A172 (cell line): ENCODE measurements around the gene DSTYK. TPM values are rescaled to one million over a fixed set of nuclear protein-coding genes. Genes with fewer than 3 reads are reported as not detected.
"Not testable (repeated sequence)": the region's sequence is repeated elsewhere in the genome, so short reads cannot be mapped to it uniquely, and the experiment has no call there.

Experiments used
- DNase-seq: peaks from one replicate; pipeline ENCODE4 v3.0.0-alpha.2; 2015; ENCODE audit warnings: low spot score
- total RNA-seq: library from RNA; depleted of rRNA; stranded (reverse); fragments of >200 nt; shearing (Covaris generic); gene quantifications from 2 replicates; pipeline ENCODE4 v1.2.3, GENCODE V29; 2014

Gene DSTYK
- total RNA-seq, 1 experiment from 2014 or later = 13.9 TPM

DNA sequence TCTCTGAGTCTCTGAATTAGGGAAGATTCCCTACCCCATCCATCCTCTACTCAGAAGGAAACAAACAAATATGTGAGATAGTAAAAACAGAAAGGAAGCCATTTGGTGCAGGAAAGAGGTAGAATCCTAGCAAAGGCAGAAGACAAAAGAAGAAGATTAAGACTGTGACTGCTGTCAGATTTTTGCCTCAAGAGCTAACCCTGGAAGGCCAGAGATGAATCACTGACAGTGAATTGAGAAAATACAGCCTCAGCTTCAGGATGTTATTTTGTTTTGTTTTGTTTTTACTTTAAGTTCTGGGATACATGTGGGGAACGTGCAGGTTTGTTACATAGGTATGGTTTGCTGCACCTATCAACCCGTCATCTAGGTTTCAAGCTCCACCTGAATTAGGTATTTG is 31.7 kb downstream of the DSTYK start:
- DNase-seq = no peak

DNA sequence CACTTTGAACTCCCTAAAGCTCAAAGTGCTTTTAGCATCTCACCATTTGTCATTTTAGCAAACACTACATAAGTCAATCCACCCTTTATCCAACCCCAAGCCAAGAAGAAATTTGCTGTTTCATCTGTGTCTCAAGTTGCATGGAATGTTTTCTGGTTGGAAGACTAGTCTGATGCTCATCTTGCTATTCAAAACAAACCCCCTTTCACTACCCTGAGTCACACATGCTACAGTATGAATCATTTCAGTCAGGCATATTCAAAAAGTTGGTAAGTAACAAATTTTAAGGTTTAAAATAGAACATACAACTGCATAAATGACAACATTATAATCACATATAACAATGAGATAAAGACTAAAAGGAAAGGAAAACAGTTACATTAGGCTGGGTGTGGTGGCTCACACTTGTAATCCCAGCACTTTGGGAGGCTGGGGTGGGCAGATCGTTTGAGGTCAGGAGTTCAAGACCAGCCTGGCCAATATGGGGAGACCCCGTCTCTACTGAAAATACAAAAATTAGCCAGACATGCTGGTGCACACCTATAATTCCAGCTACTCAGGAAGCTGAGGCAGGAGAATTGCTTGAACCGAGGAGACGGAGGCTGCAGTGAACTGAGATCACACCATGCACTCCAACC is 38.7 kb downstream of the DSTYK start:
- peak; percentile 95 for DNase-seq

DNA sequence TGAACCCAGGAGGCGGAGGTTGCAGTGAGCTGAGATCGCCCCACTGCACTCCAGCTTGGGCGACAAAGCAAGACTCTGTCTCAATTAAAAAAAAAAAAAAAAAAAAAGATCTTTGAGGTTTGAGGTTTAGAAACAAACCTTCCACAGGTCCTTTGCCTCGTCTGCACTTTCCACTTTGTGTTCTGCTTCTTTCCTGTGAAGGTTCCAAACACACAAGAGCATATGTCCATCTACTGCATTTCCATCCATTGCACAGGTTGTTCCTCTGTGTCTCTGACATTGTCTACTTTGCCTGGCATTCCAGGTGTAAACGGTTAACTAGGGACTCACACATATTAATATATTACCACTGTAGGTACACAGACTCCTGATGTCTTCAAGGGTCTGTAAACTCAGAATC is 40.1 kb downstream of the DSTYK start:
- no peak for DNase-seq

DNA sequence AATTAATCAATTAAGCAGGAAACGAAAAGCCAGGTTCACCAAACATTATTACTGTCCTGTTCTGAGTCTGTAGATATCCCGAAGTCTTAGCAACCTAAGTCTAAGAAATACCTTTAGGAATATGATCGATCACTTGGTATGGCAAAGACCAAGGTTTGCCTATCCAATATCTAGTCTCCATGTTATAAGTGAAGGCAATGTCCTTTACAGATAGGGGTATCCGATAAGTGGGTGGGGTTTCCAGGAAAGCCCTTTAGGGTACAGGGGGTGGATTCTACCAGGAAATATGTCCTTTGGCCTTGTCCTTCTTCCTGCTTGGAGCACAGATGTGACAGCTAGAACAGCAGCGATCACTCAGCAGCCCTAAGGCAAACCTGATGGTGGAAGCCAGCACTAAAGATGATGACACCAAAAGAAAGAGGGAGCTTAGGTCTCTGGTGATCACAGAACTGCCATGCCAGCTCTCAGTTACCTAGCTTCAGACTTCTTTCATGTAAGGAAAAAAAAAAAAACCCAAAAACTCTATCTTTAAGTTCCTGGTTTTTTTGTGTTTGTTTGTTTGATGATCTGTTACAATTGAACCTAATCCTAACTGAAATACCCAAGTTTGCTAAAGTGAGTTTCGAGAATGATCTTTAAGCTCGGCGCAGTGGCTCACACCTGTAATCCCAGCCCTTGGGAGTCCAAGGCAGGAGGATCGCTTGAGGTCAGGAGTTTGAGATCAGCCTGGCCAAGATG is 40.8 kb downstream of the DSTYK start:
- DNase-seq = no peak

DNA sequence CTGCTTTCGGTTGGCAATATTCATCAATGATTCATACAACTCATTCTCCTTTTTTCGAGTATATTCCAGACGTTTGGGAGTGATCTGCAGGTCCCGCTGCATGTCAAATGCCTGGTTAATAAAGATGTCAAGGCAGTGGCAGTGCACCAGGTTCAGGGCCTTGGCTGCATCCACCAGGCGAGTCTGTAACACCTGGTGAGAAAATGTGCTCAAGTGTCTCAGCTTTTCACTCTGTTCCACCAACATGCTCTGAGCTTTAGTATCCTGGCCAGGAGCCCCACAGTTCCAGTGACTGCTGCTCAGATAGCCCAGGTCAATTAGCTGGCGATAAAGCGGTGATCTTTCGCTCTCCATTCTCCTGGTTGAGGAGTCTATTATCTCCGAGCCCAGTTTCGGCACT is 42.3 kb downstream of the DSTYK start:
- no peak for DNase-seq

DNA sequence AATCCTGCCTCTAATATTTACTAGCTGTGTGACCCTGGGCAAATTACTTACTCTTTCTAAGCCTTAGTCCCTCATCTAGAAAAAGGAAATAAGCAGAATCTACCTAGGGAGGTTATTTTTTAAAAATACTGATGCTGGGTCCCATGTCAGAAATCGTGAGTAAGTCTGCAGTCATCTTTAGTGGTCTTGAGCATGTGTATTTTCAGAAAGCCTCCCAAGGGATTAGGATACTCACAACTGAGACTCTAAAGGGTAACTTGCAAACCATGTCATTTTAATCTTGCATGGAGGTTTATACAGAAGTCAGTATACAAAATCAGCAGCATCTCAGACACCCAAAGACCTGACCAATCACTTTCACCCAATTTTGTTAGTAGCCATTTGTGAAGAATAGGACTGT is 43.2 kb downstream of the DSTYK start:
- no peak for DNase-seq

DNA sequence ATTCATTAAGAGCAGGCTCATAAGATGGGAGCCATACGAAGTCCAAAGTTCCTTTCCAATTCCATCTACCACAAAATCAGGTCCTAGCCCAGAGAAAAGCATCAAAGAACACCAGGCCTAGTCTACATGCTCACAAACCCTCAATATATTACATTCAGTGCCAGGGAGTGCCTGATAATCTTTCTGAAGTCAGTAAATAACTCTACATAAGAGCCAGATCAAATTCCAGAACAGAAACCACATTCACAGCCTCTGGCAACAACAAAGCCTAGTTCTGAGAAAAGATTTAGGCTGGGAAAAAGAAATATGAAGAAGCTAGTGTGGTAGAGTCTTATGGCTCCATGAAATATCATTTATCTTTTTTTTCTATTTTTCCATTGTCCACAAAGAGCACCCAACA is 49.2 kb downstream of the DSTYK start:
- DNase-seq = no peak

DNA sequence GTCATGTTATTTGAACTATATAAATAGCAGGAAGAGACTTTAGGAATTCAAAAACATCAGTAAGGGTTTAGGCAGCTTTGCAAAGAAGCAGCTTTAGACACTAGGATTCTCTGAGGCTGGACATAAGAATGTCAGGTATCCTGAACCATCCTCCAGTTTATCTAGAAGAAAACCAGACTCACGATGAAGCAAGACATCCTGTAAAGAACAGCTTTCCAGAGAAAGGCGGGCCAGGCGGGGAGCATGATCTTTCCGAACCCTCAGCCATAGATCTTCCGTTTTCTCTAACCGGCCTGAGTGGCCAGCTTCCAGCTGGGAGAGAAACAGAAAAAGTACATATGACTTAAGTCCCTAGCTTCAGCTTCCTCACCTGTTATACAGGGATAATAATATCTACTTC is 50.4 kb downstream of the DSTYK start:
- DNase-seq = no peak

DNA sequence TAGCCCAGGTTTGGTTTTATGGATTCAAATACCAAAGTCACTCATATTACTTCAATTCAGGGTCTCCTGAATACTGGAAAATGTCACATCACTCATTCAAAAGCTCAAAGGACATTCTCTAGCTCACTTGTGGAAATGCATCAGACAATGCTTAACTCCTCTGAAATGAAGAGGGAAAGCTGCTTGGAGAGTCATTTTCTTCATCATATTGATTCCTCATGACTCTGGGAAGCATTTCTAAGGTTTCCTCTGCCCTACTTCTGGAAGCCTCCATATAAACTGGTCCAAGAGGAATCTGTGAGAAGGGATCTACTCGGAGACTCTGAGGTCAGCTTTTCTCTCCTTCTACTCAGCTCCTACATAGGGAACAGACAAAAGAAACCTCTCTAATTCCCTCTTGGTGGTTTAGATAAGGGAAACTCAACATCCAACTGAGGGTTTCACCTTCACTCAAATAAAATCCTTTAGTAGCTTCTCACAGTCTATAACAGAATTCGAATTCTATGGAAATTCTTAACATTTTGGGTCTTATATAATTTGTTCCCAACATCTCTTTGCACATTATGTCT is 53.4 kb downstream of the DSTYK start:
- DNase-seq = no peak

DNA sequence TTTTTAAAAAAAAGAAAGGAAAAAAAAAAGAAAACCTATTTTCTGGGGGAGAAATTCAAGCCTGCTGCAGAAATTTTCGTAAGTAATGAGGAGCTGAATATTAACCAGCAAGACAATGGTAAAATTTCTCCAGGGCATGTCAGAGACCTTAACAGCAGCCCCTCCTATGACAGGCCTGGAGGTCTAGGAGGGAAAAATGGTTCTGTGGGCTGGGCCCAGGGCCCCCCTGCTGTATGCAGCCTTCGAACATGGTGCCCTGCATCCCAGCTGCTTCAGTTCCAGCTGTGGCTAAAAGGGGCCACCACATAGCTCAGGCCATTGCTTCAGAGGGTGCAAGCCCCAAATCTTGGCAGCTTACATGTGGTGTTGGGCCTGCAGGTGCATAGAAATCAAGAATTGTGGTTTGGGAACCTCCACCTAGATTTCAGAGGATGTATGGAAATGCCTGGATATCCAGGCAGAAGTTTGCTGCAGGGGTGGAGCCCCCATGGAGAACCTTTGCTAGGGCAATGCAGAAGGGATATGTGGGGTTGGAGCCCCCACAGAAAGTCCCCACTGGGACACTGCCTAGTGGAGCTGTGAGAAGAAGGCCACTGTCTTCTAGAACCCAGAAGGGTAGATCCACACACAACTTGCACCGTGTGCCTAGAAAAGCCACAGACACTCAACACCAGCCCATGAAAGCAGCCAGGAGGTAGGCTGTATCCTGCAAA is 55.7 kb downstream of the DSTYK start:
- DNase-seq = not testable (repeated sequence)

DNA sequence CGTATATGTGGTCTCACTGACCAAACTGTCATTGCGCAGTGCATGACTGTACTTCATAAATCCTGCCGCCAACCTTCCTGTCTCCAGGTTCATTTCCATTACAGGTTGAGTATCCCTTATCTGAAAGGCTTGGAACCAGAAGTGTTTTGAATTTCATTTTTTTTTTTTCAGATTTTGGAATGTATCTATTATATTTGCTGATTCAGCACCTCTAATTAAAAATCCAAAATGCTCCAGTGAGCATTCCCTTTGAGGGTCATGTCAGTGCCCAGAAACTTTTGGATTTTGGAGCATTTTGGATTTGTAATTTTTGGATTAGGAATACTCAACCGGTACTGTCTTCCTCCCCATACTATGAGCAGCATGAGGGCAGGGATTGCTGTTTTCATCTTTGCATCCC is 59.0 kb downstream of the DSTYK start:
- DNase-seq = no peak

DNA sequence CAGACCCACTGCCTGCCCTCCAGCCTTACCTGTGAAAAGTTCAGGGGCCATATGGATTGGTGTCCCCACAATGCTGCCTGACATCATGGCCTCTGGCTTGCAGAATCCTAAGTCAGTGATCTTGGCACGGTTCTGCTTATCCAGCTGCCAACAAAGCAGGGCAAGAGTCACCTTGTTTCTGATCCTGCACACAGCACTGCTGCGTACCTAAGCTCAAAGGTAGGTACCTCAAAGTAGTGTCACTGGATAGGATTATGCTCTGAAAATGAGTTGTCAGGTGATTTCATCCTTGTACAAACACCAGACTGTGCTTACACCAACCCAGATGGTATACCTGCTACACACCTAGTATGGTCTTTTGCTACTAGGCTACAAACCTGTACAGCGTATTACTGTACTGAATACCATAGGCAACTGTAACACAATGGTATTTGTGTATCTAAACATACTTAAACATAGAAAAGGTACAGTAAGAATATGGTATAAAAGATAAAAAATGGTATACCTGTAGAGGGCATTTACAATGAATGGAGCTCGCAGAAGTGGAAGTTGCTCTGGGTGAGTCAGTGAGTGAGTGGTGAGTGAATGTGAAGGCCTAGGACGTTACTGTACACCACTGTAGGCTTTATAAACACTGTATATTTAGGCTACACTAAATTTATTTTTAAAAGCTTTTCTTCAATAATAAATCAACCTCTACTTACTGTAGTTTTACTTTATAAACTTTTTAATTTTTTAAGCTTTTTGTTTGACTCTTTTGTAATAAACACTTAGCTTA is 60.7 kb downstream of the DSTYK start:
- DNase-seq = no peak

DNA sequence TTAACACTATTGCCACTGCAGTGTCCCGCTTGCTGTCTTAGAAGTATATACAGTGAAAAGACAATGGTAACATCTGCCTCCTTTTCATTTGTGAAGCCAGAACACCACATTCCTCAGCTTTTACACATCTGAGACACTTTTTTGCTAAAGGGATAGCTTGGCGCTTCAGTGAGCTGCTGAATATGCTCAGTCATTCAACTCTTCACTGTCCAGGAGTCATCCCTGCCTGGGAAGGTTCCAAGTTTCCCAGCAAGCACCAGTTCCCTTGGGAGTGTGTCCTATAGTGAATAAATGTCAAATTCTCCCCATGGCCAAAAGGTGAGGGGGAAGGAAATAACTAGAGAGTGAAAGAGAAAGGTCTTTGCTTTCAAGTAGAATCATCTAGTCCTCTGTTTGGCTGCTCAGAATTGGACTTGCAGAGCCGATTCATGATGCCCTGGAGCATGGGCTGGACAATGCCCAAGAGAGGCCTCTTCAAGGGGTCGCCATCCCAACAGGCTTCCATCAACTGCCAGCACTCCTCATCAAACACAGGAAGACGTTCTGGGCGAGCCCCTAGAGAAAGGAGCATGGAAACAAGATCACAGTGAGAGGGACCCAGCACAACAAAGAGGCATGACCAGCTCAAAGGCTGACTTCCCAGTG is 64.2 kb downstream of the DSTYK start:
- DNase-seq = peak; percentile 78

DNA sequence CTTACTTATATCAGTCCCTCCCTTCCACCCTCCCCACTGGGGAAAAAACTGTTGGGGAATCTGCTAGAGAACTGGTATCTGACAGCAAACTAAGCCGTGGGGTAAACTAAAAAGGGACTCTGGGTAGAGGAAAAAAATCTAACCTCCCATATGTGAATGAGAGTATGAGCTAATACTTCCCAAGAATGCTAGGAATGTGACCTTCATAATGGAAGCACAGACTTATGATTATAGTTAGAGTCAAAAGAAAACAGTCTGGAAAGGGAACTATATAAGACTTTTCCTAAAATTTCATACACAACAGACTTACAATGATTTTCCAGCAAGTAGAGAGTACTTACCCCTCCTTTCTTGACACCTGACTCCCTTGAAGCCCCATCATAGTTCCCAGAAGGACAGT is 66.8 kb downstream of the DSTYK start:
- DNase-seq = peak; percentile 60

DNA sequence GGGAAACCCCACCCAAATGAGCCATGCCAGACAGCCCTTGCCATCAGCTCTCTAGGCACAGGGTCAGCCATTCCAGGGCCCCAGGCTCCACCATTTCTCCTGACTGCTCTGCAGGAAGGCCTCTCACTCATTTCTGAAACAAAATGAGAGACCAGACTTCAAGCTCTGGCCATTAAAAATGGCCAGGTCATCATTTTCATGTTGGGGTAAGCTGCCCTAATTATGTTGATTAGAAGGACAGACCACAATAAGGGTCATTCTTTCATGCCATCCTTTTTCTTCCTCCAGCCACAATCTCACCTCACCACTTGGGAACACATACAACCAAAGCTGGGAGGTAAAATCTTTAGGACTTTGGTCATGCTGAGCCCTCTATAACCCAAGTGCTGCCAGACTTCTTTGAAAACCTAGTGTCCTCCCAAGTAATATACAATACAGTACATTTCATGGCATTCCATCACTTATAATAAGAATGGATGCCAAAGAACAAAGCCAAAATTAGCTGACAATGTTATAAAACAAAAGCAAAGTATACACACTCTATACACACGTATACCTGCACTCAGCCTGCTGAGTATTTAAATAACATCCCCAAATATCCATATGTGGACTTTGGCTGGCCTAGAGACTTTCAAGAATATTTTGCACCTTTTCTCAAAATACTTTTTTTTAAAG is 67.3 kb downstream of the DSTYK start:
- DNase-seq = no peak

DNA sequence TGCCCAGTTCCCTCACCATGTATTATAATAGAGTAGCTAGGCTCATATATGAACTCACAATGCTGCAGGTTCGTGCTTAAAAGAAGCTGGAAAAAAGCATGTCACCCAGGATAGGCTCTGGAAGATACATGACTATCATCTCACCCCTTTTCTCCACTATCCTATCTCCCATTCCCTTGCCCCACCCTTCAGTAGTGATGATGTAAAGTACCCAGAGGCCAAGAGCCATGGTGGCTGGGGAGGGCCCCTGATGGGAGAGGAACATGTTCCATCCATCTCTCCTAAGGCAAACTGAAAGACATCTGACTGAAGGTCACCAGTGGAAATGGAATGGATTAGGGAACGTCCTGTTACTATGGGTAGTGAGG is 69.4 kb downstream of the DSTYK start:
- DNase-seq = no peak

DNA sequence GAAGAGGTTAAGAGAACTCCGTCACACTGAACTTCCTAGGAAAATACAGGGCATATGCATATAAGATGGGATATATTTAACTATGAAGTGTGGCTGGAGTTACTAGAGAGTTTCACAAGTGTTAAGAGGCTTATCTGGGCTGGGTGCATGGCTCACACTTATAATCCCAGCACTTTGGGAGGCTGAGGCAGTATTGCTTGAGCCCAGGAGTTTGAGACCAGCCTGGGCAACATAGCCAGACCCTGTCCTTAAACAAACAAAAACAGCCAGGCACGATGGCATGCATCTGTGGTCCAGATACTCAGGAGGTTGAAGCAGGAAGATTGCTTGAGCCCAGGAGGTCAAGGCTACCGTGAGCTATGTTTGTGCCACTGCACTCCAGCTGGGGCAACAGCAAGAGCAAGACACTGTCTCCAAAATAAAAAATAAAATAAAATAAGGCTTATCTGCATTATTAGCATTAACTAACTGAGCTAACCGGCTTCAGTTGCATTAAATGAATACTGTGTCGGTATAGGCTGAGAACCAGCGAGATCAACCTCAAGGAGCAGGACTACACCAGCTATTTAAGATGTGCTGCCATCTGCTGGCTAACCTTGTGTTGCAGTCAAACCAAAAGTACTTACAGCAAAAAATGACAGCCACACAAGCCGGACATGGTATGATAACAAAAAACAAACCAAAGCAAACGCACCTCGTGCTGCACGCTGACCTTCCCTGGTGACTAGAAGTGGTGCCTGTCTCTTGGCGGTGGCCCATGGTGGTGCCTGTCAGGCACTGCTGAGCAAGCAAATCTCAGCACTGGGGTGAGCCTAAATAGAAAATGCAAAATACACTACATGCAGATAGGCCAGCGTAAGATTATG is 70.0 kb downstream of the DSTYK start:
- peak; percentile 87 for DNase-seq

DNA sequence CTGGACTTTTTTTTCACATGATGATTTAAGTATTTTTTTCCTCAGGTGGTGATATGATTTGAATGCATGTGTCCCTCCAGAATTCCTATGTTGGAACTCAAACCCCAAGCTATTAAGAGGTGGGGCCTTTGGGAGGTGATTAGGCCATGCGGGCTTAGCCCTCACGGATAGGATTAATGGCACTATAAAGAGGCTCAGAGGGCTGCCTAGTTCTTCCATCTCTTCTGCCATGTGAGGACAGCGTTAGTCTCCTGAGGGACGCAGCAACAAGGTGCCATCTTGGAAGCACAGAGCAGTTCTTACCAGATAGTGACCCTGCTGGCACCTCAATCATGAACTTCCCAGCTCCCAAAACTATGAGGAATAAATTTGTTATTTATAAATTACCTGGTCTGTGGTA is 71.4 kb downstream of the DSTYK start:
- no peak for DNase-seq

DNA sequence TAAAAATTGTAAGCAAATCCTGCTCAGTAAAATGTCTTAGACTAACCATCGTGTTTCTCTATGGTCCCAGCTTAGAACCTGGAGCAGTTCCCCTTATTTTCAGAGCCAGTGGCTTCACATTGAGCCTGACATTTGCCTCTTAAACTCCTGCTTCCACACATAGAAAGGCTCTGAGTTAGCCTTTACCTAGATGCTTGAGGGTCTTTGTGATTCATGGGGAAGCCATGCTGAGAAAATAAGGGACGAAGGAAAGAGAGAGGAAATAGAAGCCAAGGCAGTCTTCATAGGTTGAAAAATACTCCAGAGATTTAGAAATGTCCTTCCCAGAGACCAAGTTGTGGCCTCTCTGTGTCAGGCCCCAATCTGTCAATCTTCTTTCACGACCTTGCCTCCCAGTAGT is 73.6 kb downstream of the DSTYK start:
- DNase-seq = no peak

DNA sequence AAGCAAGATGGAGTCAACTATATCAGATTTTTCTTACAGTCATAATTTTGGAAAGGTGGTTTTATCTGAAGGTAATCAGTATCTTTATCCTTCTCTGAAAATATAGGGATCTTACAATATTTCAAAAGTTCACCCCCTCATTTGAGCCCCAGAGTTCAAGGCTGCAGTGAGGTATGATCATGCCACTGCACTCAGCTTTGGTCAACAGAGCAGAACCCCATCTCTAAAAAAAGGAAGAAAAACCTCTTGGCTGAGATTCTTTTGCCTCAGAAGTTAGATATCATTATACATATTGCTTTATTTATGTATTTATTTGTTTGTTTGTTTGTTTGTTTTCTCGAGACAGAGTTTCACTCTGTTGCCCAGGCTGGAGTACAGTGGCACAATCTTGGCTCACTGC is 78.2 kb downstream of the DSTYK start:
- no peak for DNase-seq
